ENCODE results near the gene SLC25A44. TPM values are rescaled to one million over a fixed set of nuclear protein-coding genes. Genes with fewer than 3 reads are reported as not detected.
A peak's percentile ranks its signal among the peaks of the same experiment; 100 is the strongest.

The SLC25A44 gene
- total RNA-seq, 2 experiments from 2014 or later, result 31.8 to 33.8 TPM

- H3K4me3 Mint-ChIP-seq, result no peak overlapping the region
- H3K4me1 Mint-ChIP-seq (ENCODE audit: low read depth), result peaks cover 51% of the 10 kb centered on the region
- ATAC-seq (peak; percentile 5), DNase-seq (no peak)
- ChIA-PET CTCF (interaction anchor here (1.1 to 10.4 kb wide), 25 partner anchors 8 to 143 kb away, joined by 3 to 254 read pairs (median 5); partner anchors contain the start of genes PMF1 and SLC25A44), POLR2A (interaction anchor here (1.2 to 5.7 kb wide), 9 partner anchors 12 to 85 kb away, joined by 3 to 75 read pairs (median 7); partner anchors contain the start of genes PMF1, SEMA4A, SLC25A44 and SMG5)
- H3K27ac Mint-ChIP-seq, result peak overlapping the region; percentile 90
- H3K27me3 Mint-ChIP-seq (ENCODE audit: low read depth), result no peaks in the 10 kb centered on the region
- H3K36me3 Mint-ChIP-seq (ENCODE audit: low read depth), result peaks cover 56% of the 10 kb centered on the region
- no peaks in the 10 kb centered on the region for H3K9me3 Mint-ChIP-seq (ENCODE audit: insufficient read depth)
Observed at GRCh38 chr1:156226116-156226538, 32.2 kb downstream of the SLC25A44 start.

- H3K9me3 Mint-ChIP-seq (ENCODE audit: insufficient read depth), result no peaks in the 10 kb centered on the region
- POLR2A ChIA-PET, result interaction anchor here (1.2 to 5.7 kb wide), 4 partner anchors 13 to 86 kb away, joined by 3 to 75 read pairs (median 14); partner anchors contain the start of genes PMF1 and SMG5
- DNase-seq (no peak), ATAC-seq (no peak)
- H3K27ac Mint-ChIP-seq, result peak overlapping the region; percentile 90
- H3K4me1 Mint-ChIP-seq (ENCODE audit: low read depth), result peaks cover 44% of the 10 kb centered on the region
- CTCF ChIA-PET, result interaction anchor here (1.1 to 10.4 kb wide), 18 partner anchors 9 to 131 kb away, joined by 3 to 254 read pairs (median 5); partner anchors contain the start of genes PMF1 and SLC25A44
- H3K27me3 Mint-ChIP-seq (ENCODE audit: low read depth), result no peaks in the 10 kb centered on the region
- peaks cover 50% of the 10 kb centered on the region for H3K36me3 Mint-ChIP-seq (ENCODE audit: low read depth)
- no peak overlapping the region for H3K4me3 Mint-ChIP-seq
Observed at GRCh38 chr1:156226782-156227181, 32.9 kb downstream of the SLC25A44 start.

DNA sequence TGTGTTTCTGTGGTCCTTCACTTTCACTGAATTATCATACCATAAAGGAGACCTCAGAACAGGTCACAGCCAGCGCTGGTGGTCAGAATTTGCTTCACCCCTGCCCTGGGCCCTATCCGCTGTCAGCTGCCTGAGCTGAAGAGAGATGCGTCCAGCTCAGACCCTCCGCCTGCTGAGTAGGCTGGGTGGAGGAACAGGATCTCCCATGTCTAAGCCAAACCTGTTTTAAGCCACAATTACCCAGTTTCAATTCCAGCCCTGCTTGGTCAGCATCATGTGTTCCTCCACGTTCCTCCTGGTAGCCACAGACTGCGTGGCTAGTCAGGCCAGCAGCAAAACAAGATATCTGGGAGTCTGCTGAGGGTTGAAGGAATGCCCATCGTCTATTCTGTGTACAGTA, 34.6 kb downstream of the SLC25A44 start:
- H3K36me3 Mint-ChIP-seq (ENCODE audit: low read depth), result peaks cover 37% of the 10 kb centered on the region
- H3K9me3 Mint-ChIP-seq (ENCODE audit: insufficient read depth), result no peaks in the 10 kb centered on the region
- no peak overlapping the region for H3K4me3 Mint-ChIP-seq
- no peak for ATAC-seq
- ChIA-PET POLR2A (interaction anchor here (0.6 to 1.7 kb wide), 2 partner anchors 16 to 68 kb away, joined by 4 read pairs; partner anchors contain the start of gene PMF1), CTCF (interaction anchor here (0.6 to 10.4 kb wide), 4 partner anchors 10 to 91 kb away, joined by 3 to 254 read pairs (median 6); no protein-coding TSS in a partner anchor)
- H3K27me3 Mint-ChIP-seq (ENCODE audit: low read depth), result no peaks in the 10 kb centered on the region
- H3K27ac Mint-ChIP-seq, result no peak overlapping the region
- peaks cover 27% of the 10 kb centered on the region for H3K4me1 Mint-ChIP-seq (ENCODE audit: low read depth)
- no peak for DNase-seq

- CTCF ChIA-PET, result interaction anchor here (2.6 to 10.4 kb wide), 2 partner anchors 85 to 90 kb away, joined by 7 to 254 read pairs; no protein-coding TSS in a partner anchor
- POLR2A ChIA-PET, result interaction anchor here (0.7 to 1.7 kb wide), 4 partner anchors 16 to 36 kb away, joined by 3 to 6 read pairs (median 4); partner anchors contain the start of genes PMF1 and SLC25A44
- no peak for ATAC-seq
Observed at GRCh38 chr1:156229809-156230472, 36.0 kb downstream of the SLC25A44 start.

DNA sequence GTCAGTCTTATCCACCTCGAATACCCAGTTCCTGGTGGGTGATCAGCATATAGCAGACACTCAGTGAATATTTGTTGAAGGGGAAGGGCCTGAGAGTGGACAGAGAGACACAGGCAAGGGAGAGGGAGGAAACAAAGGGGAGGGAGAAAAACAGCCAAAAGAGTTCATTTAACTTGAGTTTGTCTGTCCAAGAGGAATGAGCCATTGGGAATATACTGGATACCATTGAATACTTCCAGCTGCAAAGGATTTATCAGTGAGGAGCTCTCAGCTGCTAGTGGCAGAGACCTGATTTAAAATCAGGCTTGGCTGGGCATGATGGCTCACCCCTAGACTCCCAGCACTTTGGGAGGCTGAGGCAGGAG, 36.6 kb downstream of the SLC25A44 start:
- peaks cover 32% of the 10 kb centered on the region for H3K36me3 Mint-ChIP-seq (ENCODE audit: low read depth)
- POLR2A ChIA-PET, result interaction anchor here (0.7 to 1.4 kb wide), 4 partner anchors 15 to 21 kb away, joined by 3 to 6 read pairs (median 4); partner anchors contain the start of gene PAQR6
- ATAC-seq, result no peak
- no peak overlapping the region for H3K27ac Mint-ChIP-seq
- H3K27me3 Mint-ChIP-seq (ENCODE audit: low read depth), result no peaks in the 10 kb centered on the region
- no peaks in the 10 kb centered on the region for H3K9me3 Mint-ChIP-seq (ENCODE audit: insufficient read depth)
- peaks cover 21% of the 10 kb centered on the region for H3K4me1 Mint-ChIP-seq (ENCODE audit: low read depth)
- H3K4me3 Mint-ChIP-seq, result no peak overlapping the region
- CTCF ChIA-PET, result interaction anchor here (1.0 to 10.4 kb wide), 3 partner anchors 86 to 140 kb away, joined by 3 to 254 read pairs (median 7); no protein-coding TSS in a partner anchor
- DNase-seq, result no peak

More at GRCh38 chr1:156229809-156230472, 36.0 kb downstream of the SLC25A44 start:
- Mint-ChIP-seq H3K9me3 (ENCODE audit: insufficient read depth) (no peaks in the 10 kb centered on the region), H3K27ac (no peak overlapping the region), H3K36me3 (ENCODE audit: low read depth) (peaks cover 35% of the 10 kb centered on the region), H3K4me1 (ENCODE audit: low read depth) (peaks cover 24% of the 10 kb centered on the region), H3K27me3 (ENCODE audit: low read depth) (no peaks in the 10 kb centered on the region), H3K4me3 (no peak overlapping the region)
- DNase-seq, result no peak

GRCh38 chr1:156232201-156232894, 38.4 kb downstream of the SLC25A44 start:
- Mint-ChIP-seq H3K27me3 (ENCODE audit: low read depth) (no peaks in the 10 kb centered on the region), H3K36me3 (ENCODE audit: low read depth) (peaks cover 33% of the 10 kb centered on the region), H3K4me1 (ENCODE audit: low read depth) (peaks cover 9% of the 10 kb centered on the region), H3K27ac (no peak overlapping the region), H3K4me3 (no peak overlapping the region), H3K9me3 (ENCODE audit: insufficient read depth) (no peaks in the 10 kb centered on the region)
- ATAC-seq (no peak), DNase-seq (no peak)
- POLR2A ChIA-PET, result no interaction called here
- CTCF ChIA-PET, result interaction anchor here (0.7 to 1.0 kb wide), 2 partner anchors 87 kb away, joined by 3 read pairs; no protein-coding TSS in a partner anchor

DNA sequence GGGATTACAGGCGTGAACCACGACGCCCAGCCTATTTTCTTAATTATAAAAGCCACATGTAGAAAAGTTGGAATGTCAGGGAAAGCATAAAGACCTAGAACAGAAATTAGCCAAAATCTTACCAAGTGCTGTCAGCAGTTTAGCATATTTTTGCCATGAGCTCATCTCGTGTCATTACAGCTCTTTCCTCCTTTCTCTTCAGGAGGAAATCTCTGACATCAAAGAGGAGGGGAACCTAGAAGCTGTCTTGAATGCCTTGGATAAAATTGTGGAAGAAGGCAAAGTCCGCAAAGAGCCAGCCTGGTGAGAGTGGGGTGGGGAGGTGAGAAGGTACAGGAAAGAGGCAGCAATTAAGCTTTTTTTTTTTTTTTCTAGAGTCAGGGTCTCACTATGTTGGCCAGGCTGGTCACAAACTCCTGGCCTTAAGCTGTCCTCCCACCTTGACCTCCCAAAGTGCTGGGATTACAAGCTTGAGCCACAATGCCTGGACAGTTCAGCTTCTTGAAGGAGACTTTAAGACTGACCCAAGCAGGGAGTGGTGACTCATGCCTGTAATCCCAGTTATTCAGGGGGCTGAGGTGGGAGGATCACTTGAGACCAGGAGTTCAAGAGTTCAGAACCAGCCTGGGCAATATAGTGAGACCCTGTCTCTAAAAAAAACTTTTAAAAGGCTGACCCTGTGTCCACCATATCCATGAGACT, 39.7 kb downstream of the SLC25A44 start:
- Mint-ChIP-seq H3K27ac (no peak overlapping the region), H3K4me3 (no peak overlapping the region), H3K36me3 (ENCODE audit: low read depth) (peaks cover 35% of the 10 kb centered on the region), H3K9me3 (ENCODE audit: insufficient read depth) (no peaks in the 10 kb centered on the region), H3K27me3 (ENCODE audit: low read depth) (no peaks in the 10 kb centered on the region), H3K4me1 (ENCODE audit: low read depth) (peaks cover 4% of the 10 kb centered on the region)
- ChIA-PET CTCF (interaction anchor here (1.0 kb wide), 2 partner anchors 8 to 143 kb away, joined by 3 to 7 read pairs; no protein-coding TSS in a partner anchor), POLR2A (no interaction called here)
- ATAC-seq (no peak), DNase-seq (no peak)

GRCh38 chr1:156236164-156236563, 42.3 kb downstream of the SLC25A44 start:
- H3K4me1 Mint-ChIP-seq (ENCODE audit: low read depth), result peaks cover 1% of the 10 kb centered on the region
- POLR2A ChIA-PET, result no interaction called here
- H3K9me3 Mint-ChIP-seq (ENCODE audit: insufficient read depth), result no peaks in the 10 kb centered on the region
- ATAC-seq (no peak), DNase-seq (no peak)
- H3K36me3 Mint-ChIP-seq (ENCODE audit: low read depth), result peaks cover 32% of the 10 kb centered on the region
- H3K27me3 Mint-ChIP-seq (ENCODE audit: low read depth), result no peaks in the 10 kb centered on the region
- no peak overlapping the region for H3K4me3 Mint-ChIP-seq
- CTCF ChIA-PET, result interaction anchor here (2.4 kb wide), 1 partner anchor 11 kb away, joined by 6 read pairs; no protein-coding TSS in a partner anchor
- no peak overlapping the region for H3K27ac Mint-ChIP-seq

GRCh38 chr1:156238248-156238647, 44.3 kb downstream of the SLC25A44 start:
- H3K36me3 Mint-ChIP-seq (ENCODE audit: low read depth), result peaks cover 32% of the 10 kb centered on the region

DNA sequence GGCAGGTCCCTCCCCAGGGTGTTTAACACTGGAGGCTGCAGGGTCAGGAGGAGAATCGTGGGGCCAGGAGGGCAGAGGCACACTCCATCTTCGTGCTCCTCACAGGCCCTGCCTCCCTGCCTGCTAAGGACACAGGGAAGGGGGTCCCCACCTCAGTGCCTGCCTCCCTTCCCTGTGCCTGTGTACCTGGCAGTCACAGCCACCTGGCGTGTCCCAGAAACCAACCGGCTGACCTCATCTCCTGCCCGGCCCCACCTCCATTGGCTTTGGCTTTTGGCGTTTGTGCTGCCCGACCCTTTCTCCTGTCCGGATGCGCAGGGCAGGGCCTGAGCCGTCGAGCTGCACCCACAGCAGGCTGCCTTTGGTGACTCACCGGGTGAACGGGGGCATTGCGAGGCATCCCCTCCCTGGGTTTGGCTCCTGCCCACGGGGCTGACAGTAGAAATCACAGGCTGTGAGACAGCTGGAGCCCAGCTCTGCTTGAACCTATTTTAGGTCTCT, 47.5 kb downstream of the SLC25A44 start:
- ATAC-seq (no peak), DNase-seq (no peak)
- Mint-ChIP-seq H3K4me3 (no peak overlapping the region), H3K36me3 (ENCODE audit: low read depth) (peaks cover 21% of the 10 kb centered on the region), H3K9me3 (ENCODE audit: insufficient read depth) (no peaks in the 10 kb centered on the region), H3K27ac (peak overlapping the region; percentile 7), H3K27me3 (ENCODE audit: low read depth) (no peaks in the 10 kb centered on the region), H3K4me1 (ENCODE audit: low read depth) (peaks cover 33% of the 10 kb centered on the region)
- POLR2A ChIA-PET, result no interaction called here
- CTCF ChIA-PET, result interaction anchor here (1.0 kb wide), 1 partner anchor 18 kb away, joined by 4 read pairs; no protein-coding TSS in a partner anchor

More at GRCh38 chr1:156238248-156238647, 44.3 kb downstream of the SLC25A44 start:
- POLR2A ChIA-PET, result interaction anchor here (0.9 kb wide), 1 partner anchor 44 kb away, joined by 3 read pairs; the partner anchor contains the start of gene SMG5
- Mint-ChIP-seq H3K9me3 (ENCODE audit: insufficient read depth) (no peaks in the 10 kb centered on the region), H3K27ac (no peak overlapping the region), H3K4me3 (no peak overlapping the region), H3K4me1 (ENCODE audit: low read depth) (peaks cover 6% of the 10 kb centered on the region), H3K27me3 (ENCODE audit: low read depth) (no peaks in the 10 kb centered on the region)
- ATAC-seq, result no peak
- no peak for DNase-seq
- CTCF ChIA-PET, result interaction anchor here (0.5 to 2.4 kb wide), 5 partner anchors 9 to 93 kb away, joined by 3 to 6 read pairs (median 3); no protein-coding TSS in a partner anchor

- no peaks in the 10 kb centered on the region for H3K27me3 Mint-ChIP-seq (ENCODE audit: low read depth)
- H3K9me3 Mint-ChIP-seq (ENCODE audit: insufficient read depth), result no peaks in the 10 kb centered on the region
- DNase-seq (no peak), ATAC-seq (no peak)
- H3K4me3 Mint-ChIP-seq, result no peak within 1 kb of the TSS
- H3K4me1 Mint-ChIP-seq (ENCODE audit: low read depth), result peaks cover 34% of the 10 kb centered on the region
- ChIA-PET POLR2A (no interaction called here), CTCF (interaction anchor here (1.0 kb wide), 1 partner anchor 18 kb away, joined by 4 read pairs; no protein-coding TSS in a partner anchor)
- peaks cover 17% of the 10 kb centered on the region for H3K36me3 Mint-ChIP-seq (ENCODE audit: low read depth)
- H3K27ac Mint-ChIP-seq, result peak within 1 kb of the TSS; percentile 39
Observed at GRCh38 chr1:156241926-156242325, 48.0 kb downstream of the SLC25A44 start, which contains the start of gene BGLAP. BGLAP (plus strand) TSS chr1:156242184; CDS start chr1:156242232, 48 bp downstream.

All from activated CD8-positive, alpha-beta T cell treated with anti-CD3 and anti-CD28 coated beads, Interleukin-2, amount 10 ng/mL, durations not matched to agents 7 days and 5 days (primary cell).